ENCODE results near the gene CAPN12.
A peak's percentile ranks its signal among the peaks of the same experiment; 100 is the strongest.
"Not testable (repeated sequence)": the region's sequence is repeated elsewhere in the genome, so short reads cannot be mapped to it uniquely, and the experiment has no call there.

CAPN12 gene

DNA sequence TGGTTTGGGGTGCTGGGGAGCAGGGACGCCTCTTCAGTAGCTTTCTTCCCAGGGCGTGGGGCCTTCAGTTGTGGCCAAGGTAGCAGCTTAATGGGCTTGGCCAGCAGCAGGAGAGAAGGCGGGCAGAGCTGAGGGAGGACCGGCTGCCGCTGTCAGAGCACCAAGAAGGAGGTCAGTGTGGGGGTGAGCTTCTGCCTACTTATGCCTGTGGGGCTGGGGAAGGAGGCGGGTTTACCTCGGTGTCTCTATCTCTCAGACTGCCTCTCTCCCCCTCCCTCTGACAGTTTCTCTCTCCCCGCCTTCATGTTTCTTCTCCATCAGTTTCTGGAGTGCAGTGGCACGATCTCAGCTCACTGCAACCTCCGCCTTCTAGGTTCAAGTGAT lies at the start of gene CAPN12:
CAPN12 (minus strand) TSS at position 177 of the 384 bp plus-strand sequence. CDS start 309 bp downstream, outside the sequence.
- no peaks in the 10 kb centered on the region for H3K36me3 Mint-ChIP-seq
- no peaks in the 10 kb centered on the region for H3K9me3 Mint-ChIP-seq
- peaks cover 9% of the 10 kb centered on the region for H3K4me1 Mint-ChIP-seq
- H3K27ac Mint-ChIP-seq: peak within 1 kb of the TSS; percentile 59
- no peak for DNase-seq (ENCODE audit: low spot score in 2 of 2)
- no peak within 1 kb of the TSS for H3K4me3 Mint-ChIP-seq
- no peak for ATAC-seq

- Mint-ChIP-seq H3K27ac (no peak overlapping the region), H3K4me1 (peaks cover 10% of the 10 kb centered on the region), H3K4me3 (peak overlapping the region; percentile 43), H3K9me3 (no peaks in the 10 kb centered on the region), H3K36me3 (no peaks in the 10 kb centered on the region)
- no peak for ATAC-seq
- no peak for DNase-seq (ENCODE audit: low spot score in 2 of 2)
These were observed 49.4 kb upstream of the CAPN12 start for GRCh38 chr19:38793671-38794070.

GRCh38 chr19:38793177-38793576 lies 48.9 kb upstream of the CAPN12 start:
- peak overlapping the region; percentile 43 for H3K4me3 Mint-ChIP-seq
- ATAC-seq: no peak

DNA sequence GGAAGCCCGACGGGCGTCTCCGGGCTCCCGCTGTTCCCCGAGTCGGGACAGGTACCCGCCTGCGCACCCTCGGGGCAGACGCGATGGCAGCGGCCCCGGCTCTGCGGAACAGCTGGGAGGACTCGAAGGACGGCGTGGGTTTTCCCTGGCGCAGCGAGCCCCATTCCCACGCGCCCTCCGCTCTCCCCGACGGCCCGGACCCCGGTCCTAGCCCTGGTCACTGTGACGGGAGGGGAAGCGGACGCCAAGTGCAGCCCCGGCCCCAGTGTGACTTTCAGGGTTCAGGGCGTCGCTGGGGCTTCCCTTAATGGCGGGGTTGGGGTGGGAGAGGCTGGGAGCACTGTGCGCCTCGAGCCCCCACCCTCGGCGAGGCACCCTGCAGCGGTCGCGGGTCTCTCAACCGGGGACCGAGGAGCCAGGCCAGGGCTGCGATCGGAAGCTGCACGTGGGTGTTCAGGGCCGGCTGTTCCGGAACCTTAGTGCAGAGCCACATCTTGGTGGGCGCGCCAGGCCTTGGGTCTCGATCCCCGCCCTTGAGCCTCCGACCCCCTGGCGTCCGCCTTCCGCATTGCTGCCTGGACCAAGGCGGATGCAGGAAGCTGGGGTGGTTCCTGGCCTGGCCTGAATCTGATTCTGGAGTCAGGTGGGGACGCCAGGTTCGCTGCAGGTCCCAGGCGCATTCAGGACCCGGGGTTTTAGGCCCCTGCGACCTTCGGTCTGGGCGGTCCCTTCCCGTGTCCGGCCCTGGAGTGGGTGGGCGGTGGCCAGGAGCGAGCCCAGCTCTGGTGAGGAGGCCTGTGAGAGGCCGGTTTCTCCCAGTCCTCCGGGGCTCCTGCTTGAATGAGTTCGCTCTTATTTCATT lies 48.2 kb upstream of the CAPN12 start:
- peak in 1 of 2 donors; percentile 59 for DNase-seq (ENCODE audit: low spot score in 2 of 2)
- Mint-ChIP-seq H3K36me3 (no peaks in the 10 kb centered on the region), H3K4me3 (peak overlapping the region; percentile 43), H3K27ac (no peak overlapping the region), H3K9me3 (no peaks in the 10 kb centered on the region), H3K4me1 (peaks cover 10% of the 10 kb centered on the region)
- peak; percentile 7 for ATAC-seq

More at GRCh38 chr19:38793177-38793576, 48.9 kb upstream of the CAPN12 start:
- no peak for DNase-seq (ENCODE audit: low spot score in 2 of 2)
- Mint-ChIP-seq H3K4me1 (peaks cover 10% of the 10 kb centered on the region), H3K9me3 (no peaks in the 10 kb centered on the region), H3K27ac (no peak overlapping the region), H3K36me3 (no peaks in the 10 kb centered on the region)

DNA sequence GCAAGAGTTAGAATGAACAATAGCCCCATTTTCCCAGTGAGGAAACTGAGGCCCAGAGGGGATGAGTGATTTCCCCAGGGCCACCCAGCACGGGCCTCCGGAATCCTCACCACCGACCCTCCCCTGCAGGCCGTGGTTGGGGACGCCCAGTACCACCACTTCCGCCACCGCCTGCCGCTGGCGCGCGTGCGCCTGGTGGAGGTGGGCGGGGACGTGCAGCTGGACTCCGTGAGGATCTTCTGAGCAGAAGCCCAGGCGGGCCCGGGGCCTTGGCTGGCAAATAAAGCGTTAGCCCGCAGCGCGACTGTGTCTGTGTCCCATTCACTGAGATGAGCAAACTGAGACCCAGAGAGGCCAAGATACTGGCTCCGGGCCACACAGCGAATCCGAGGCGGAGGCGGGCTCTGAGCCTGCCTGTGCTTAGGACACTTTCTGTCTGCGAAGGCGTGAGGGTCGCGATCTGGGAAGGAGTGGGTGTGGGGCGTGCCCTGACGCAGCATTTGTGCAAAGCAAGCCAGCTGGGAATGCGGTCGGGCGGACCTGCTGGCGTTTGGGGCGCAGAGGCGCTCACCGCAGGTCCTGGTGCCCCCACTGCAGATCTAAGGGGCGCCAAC lies 47.3 kb upstream of the CAPN12 start:
- H3K9me3 Mint-ChIP-seq; H3K4me3 Mint-ChIP-seq; H3K27ac Mint-ChIP-seq; H3K4me1 Mint-ChIP-seq; H3K36me3 Mint-ChIP-seq; DNase-seq (ENCODE audit: low spot score in 2 of 2): not testable (repeated sequence)
- peak; percentile 96 for ATAC-seq

DNA sequence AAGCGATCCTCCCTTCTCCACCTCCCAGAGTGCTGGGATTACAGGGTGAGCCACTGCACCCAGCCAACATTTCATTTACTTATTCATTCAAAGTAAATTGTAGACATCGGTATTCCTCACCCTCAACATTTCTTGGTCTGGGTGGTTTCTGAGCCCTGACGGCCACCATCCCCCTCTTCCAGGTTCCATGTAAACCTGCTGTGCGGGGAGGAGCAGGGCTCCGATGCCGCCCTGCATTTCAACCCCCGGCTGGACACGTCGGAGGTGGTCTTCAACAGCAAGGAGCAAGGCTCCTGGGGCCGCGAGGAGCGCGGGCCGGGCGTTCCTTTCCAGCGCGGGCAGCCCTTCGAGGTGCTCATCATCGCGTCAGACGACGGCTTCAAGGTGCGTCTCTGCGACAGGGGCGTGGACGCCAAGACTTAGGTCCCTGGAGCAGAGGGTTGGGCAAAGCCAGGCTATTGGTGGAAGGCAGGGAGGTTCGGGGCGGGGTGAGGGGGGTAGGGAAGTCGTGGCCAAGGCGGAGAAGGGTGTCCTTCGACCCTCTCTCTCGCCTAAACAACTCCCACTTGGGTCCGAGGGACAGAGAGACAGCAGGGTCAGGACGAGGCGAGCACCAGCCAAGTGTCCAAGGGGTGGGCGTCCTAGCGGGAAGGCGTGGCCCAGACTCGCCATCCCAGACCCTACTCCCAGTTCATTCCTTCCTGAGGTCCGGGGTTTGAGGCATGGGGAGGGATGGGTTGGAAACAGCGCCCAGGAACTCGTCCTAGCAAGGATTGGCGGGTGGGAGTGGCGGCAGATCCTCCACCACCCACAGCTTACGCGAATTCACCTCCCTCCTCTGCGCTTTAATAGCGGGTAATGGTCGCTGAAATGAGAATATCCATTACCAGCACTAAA lies 46.5 kb upstream of the CAPN12 start:
- not testable (repeated sequence) for H3K9me3 Mint-ChIP-seq; ATAC-seq; H3K4me3 Mint-ChIP-seq; H3K27ac Mint-ChIP-seq; H3K4me1 Mint-ChIP-seq; H3K36me3 Mint-ChIP-seq; DNase-seq (ENCODE audit: low spot score in 2 of 2)

- ATAC-seq (no peak), DNase-seq (ENCODE audit: low spot score in 2 of 2) (no peak)
- H3K9me3 Mint-ChIP-seq: no peaks in the 10 kb centered on the region
- H3K36me3 Mint-ChIP-seq: no peaks in the 10 kb centered on the region
- H3K4me1 Mint-ChIP-seq: peaks cover 10% of the 10 kb centered on the region
- peak within 1 kb of the TSS; percentile 65 for H3K27ac Mint-ChIP-seq
- H3K4me3 Mint-ChIP-seq: no peak within 1 kb of the TSS
These were observed 44.4 kb upstream of the CAPN12 start, which contains the start of gene LGALS7B for GRCh38 chr19:38788478-38789243. LGALS7B (plus strand) TSS chr19:38789200; CDS start chr19:38789227, 27 bp downstream.

- ATAC-seq (no peak), DNase-seq (ENCODE audit: low spot score in 2 of 2) (no peak)
- no peaks in the 10 kb centered on the region for H3K4me1 Mint-ChIP-seq
- H3K27ac Mint-ChIP-seq: peak overlapping the region; percentile 43
- H3K4me3 Mint-ChIP-seq: no peak overlapping the region
- no peaks in the 10 kb centered on the region for H3K36me3 Mint-ChIP-seq
- no peaks in the 10 kb centered on the region for H3K9me3 Mint-ChIP-seq
These were observed 42.4 kb upstream of the CAPN12 start for GRCh38 chr19:38786572-38787265.

DNA sequence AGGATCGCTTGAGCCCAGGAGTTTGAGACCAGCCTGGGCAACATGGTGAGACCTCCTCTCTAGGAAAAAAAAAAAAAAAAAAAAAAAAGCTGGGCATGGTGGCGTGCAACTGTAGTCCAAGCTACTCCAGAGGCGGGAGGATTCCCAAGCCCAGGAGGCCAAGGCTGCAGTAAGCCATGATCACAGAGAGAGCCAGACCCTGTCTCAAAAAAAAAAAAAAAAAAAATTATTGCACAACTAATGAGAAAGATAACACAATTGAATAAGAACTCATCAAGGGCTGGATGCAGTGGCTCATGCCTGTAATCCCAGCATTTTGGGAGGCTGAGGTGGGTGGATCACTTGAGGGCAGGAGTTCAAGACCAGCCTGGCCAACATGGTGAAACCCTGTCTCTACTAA lies 41.8 kb upstream of the CAPN12 start:
- DNase-seq (ENCODE audit: low spot score in 2 of 2); H3K4me3 Mint-ChIP-seq; H3K36me3 Mint-ChIP-seq; H3K9me3 Mint-ChIP-seq; ATAC-seq; H3K4me1 Mint-ChIP-seq: not testable (repeated sequence)
- H3K27ac Mint-ChIP-seq: peak overlapping the region; percentile 70

GRCh38 chr19:38785187-38785699 lies 41.0 kb upstream of the CAPN12 start:
- no peaks in the 10 kb centered on the region for H3K4me1 Mint-ChIP-seq
- no peak overlapping the region for H3K4me3 Mint-ChIP-seq
- no peaks in the 10 kb centered on the region for H3K9me3 Mint-ChIP-seq
- ATAC-seq (no peak), DNase-seq (ENCODE audit: low spot score in 2 of 2) (no peak)
- peak overlapping the region; percentile 70 for H3K27ac Mint-ChIP-seq
- H3K36me3 Mint-ChIP-seq: no peaks in the 10 kb centered on the region

- H3K27ac Mint-ChIP-seq: no peak overlapping the region
- ATAC-seq (no peak), DNase-seq (ENCODE audit: low spot score in 2 of 2) (no peak)
- H3K36me3 Mint-ChIP-seq: no peaks in the 10 kb centered on the region
- H3K4me3 Mint-ChIP-seq: no peak overlapping the region
- H3K4me1 Mint-ChIP-seq: no peaks in the 10 kb centered on the region
- no peaks in the 10 kb centered on the region for H3K9me3 Mint-ChIP-seq
These were observed 40.0 kb upstream of the CAPN12 start for GRCh38 chr19:38784224-38784623.

GRCh38 chr19:38782212-38782611 lies 37.9 kb upstream of the CAPN12 start:
- H3K36me3 Mint-ChIP-seq; H3K4me1 Mint-ChIP-seq; H3K27ac Mint-ChIP-seq; ATAC-seq; H3K4me3 Mint-ChIP-seq; DNase-seq (ENCODE audit: low spot score in 2 of 2); H3K9me3 Mint-ChIP-seq: not testable (repeated sequence)

DNA sequence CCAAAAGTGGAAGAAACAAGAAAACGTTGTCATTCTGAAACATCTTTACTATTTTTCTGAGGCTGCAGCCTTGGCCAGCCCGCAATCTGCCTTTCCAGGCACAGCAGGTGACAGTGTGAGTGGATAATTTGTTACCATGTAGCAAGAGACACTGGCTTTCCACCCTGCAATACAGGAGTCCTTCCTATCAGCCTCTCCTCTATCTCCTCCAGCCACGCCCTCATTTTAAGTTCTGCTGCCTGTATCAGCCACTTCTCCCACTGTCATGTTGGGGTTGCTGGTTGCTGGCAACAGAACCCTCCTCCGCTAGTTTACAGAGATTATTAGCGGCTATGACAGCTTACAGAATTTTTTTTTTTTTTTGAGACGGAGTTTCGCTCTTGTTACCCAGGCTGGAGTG lies 36.8 kb upstream of the CAPN12 start:
- Mint-ChIP-seq H3K27ac (no peak overlapping the region), H3K9me3 (no peaks in the 10 kb centered on the region), H3K4me3 (no peak overlapping the region), H3K36me3 (no peaks in the 10 kb centered on the region), H3K4me1 (no peaks in the 10 kb centered on the region)
- ATAC-seq (no peak), DNase-seq (ENCODE audit: low spot score in 2 of 2) (no peak)

- H3K27ac Mint-ChIP-seq: no peak overlapping the region
These were observed 36.2 kb upstream of the CAPN12 start for GRCh38 chr19:38780443-38780842.

More at GRCh38 chr19:38780443-38780842, 36.2 kb upstream of the CAPN12 start:
- H3K9me3 Mint-ChIP-seq: no peaks in the 10 kb centered on the region
- no peak overlapping the region for H3K4me3 Mint-ChIP-seq
- H3K4me1 Mint-ChIP-seq: no peaks in the 10 kb centered on the region
- ATAC-seq (no peak), DNase-seq (ENCODE audit: low spot score in 2 of 2) (no peak)
- H3K36me3 Mint-ChIP-seq: no peaks in the 10 kb centered on the region
